GM12874 (cell line): ENCODE results near the gene DNAJC30.

Experiments used
- TF ChIP-seq, protein P1 (sequence below): IDR thresholded peaks from 2 replicates; pipeline ENCODE4 v1.5.1; 2011; ENCODE audit warnings: low read depth, mild to moderate bottlenecking, control low read depth, low read length, moderate library complexity; ENCODE audit not compliant: insufficient read depth

The DNAJC30 gene

DNA sequence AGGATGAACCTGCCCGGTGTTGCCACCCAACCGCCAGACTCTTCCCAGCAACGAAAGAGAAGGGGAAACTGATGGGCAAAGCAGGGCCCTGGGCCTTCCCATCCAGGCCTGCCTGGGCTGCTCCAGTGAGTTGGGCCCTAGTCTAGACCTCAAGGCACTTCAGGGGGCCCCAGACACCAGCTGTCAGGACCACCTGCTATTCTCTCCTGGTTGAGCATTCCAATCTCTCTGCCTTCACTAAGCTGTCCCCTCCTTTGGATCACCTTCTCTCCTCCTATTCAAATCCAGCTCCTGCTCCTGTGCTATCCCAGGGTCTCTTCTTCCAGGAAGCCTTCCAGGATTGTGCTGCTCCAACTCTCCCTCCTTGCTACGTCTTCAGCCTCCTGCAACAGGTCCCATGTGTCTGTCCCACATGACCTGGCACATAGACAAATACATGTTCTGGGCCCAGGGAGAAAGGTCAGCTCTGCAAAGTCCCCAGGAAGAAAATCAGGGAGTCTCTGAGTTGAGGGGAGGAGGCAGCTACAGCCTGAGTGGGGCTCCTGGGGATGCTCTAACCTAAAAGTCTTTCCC is 33.2 kb upstream of the DNAJC30 start:
- TF ChIP-seq, protein P1, sequence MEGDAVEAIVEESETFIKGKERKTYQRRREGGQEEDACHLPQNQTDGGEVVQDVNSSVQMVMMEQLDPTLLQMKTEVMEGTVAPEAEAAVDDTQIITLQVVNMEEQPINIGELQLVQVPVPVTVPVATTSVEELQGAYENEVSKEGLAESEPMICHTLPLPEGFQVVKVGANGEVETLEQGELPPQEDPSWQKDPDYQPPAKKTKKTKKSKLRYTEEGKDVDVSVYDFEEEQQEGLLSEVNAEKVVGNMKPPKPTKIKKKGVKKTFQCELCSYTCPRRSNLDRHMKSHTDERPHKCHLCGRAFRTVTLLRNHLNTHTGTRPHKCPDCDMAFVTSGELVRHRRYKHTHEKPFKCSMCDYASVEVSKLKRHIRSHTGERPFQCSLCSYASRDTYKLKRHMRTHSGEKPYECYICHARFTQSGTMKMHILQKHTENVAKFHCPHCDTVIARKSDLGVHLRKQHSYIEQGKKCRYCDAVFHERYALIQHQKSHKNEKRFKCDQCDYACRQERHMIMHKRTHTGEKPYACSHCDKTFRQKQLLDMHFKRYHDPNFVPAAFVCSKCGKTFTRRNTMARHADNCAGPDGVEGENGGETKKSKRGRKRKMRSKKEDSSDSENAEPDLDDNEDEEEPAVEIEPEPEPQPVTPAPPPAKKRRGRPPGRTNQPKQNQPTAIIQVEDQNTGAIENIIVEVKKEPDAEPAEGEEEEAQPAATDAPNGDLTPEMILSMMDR: no peak

DNA sequence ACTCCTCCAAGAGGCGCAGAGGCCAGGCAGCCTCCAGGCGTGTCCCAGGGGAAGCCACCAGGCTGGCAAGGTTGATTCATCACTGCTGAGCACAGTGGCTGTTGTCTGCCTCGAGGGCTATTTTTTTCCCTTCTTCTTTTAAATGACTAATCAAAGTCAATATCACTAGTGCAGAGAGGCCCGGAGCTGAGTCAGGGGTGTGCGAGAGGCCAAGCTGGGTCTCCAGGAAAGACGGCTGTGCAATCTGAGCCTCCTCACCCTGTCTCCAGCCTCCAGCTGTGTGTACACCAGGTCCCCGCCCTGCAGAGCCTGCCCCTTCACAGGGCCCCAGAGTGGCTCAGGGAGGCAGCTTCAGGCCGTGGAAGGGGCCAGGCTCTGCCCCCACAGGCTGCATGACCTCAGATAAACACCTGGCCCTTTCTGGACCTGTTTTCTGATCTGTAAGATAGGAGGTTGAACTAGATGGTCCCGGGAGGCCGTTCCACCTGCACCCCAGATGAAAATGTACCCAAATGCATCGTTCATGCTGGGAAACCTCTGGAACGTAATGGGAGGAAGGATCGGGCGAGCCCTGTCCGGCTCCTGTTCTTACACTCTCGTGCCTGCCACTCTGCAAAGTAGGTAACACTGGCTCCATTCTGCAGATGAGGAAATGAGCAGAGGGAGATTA is 32.5 kb upstream of the DNAJC30 start:
- TF ChIP-seq, protein P1: no peak

DNA sequence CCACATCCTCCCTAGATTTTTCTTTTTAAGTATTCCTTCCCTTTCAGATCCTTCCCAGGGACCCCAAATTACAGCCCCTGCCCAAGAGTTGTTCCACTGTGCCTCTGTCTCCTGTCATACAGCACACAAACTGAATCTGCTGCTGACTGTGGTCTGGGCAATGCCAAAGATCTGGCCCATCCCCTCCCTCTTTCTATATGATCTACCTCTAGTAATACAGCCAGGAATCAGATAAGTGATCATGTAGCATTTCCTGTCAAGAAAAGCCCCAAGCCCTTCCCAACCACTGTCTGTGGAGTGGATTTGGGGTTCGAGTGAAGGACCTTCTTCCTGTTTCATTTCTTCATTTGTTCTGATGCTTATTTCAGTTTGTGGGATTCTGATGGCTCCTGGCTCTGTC is 29.5 kb upstream of the DNAJC30 start:
- TF ChIP-seq, protein P1: no peak

DNA sequence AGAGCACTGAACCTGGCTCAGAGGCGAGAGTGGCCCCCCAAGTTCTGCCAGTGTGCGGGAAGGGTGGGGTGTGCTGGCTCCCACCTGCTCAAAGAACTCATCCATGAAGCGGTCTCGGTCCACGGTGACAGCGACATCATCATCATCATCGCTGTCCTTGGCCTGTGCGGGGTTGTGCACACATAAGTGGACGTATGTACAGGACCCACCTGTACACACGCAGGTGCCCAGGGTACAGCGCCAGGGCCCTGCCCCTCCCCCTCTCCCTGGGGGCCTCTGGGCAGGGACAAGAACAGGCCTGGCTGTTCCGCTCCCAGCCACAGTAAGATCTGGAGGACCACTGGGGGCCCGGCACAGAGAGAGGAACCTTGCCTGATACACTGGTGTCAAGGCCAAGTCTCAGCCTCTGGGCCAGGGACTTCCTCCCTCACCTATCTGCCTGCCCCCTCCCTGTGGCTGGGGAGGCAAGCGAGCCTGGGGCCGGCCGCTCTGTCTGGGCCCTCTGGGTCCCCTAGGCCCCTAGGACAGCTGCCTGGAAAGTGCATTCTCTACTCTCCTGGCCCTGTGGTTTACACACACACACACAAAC is 25.8 kb upstream of the DNAJC30 start:
- TF ChIP-seq, protein P1: no peak

DNA sequence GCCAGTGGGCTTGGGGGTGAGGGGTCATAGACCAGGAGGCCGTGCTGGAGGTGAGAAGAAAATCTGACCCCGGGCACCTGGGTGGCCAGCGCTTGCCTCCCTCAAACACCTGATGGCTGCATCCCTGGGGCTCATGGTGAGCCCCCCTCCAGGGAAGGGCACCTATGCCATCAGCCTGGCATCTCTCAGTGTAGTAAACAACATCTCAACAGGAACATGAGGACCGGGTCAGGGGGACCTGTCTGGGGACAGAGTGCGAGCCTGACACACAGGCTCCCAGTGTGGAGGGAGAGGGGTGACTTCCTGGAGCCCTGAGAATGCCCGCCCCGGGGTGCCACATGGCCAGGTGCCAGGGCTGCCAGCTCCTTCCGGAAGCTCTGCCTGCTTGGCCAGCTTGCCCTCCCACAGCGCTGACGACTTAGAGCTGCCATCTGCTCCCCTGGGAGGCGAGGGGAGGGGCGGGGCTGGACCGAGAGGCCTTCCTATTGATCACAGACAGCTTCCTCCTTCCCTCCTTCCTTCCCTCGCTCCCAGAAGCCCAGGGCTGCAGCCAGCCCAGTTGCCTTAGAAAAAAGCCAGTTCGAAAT is 23.9 kb upstream of the DNAJC30 start:
- TF ChIP-seq, protein P1: no peak

DNA sequence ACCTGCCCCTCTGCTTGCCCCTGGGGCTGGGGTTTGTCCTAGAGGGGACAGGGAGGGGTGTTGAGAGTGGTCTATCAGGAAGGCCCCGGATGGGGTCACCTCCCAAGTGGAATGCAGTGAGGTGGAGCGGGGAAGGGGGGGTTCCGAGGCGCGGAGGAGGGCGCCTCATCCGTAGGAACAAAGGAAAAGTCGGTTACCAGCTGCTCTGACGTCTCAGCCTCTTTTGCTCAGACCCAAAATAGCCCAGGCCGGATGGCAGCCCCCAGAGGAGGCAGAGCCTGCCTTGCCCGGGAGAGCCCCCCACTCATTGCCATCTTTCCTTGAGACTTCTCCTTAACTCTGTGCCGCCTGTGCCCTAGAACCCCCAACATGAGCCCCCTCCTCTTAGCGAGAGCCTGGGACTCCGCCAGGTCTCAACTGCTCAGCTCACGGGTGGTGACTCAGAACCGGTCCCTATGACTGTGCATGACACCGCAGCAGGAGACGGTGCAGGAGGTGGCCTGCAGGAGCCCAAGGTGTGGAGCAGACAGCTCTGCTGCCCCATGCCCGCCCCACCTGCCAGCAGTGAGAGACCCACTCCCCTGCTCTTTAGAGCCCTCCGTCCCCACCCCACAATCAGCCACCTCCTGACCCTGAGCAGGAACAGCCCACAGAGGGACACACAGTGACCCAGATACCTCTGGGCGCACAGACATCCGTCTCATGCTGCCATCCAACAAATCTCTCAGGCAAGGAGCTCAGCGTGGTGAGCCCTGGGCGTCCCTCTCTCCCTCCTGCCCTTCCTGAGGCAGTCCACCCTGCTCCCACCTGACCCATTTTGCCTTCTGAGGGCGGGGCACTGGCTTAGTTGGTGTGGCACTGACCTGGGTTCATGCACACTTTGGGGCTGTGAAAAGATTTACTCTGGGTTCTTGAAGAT is 23.1 kb upstream of the DNAJC30 start:
- TF ChIP-seq, protein P1: no peak

DNA sequence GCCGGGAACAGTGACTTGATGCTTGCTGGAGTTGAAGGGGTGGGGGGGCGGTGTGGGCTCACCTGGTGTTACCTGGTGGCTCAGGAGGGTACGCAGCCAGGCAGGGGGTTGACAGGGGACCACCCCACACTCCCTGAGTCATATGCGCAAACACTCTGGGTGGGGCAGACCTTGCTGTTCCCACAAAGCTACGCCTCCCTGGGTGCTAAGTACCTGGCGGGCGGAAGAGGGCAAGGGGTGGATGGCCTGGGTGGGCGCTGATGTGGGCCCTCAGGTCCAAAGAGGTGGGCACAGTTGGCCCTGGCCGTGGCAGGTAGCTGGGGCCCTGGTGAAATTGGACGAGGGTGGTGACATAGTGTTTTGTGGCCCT is 22.3 kb upstream of the DNAJC30 start:
- TF ChIP-seq, protein P1: no peak
